Measurements from ENCODE around the gene CYP39A1. TPM values are rescaled to one million over a fixed set of nuclear protein-coding genes. Genes with fewer than 3 reads are reported as not detected.

Gene CYP39A1
- total RNA-seq, 1 experiment from 2014 or later = 0.54 TPM

DNA sequence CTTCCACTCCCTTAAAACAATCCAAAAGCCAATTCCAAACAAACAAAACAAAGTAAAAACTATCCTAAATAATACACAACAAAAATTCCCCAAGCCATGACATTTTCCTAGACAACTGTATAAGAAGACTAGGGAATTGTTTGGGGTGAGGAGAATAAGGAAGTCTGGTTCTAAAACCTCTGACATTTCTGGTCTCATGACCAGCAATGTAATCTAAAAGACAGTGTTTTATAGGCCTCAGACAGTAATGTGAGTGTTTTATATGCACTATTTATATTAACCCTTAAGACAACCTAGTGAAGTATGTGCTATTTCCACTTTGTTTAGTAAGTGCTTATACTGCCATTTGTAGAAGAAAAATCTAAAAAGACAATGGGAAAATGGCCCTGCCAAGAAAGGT lies 148.4 kb downstream of the CYP39A1 start:
- Histone ChIP-seq H3K4me3 (replicated peaks in 1 of 2; ENCODE audit: low read depth in 1 of 2, low read length in 2 of 2) (no peak overlapping the region), H3K79me2 (ENCODE audit: insufficient read depth, low read length) (no peaks in the 10 kb centered on the region), H3K9ac (ENCODE audit: low read length) (no peak overlapping the region), H3K27me3 (ENCODE audit: insufficient read depth, low read length) (no peaks in the 10 kb centered on the region), H4K20me1 (ENCODE audit: insufficient read depth) (no peaks in the 10 kb centered on the region), H3K9me3 (ENCODE audit: control insufficient read depth in 1 of 2, insufficient read depth in 1 of 2, low read depth in 1 of 2, low read length in 2 of 2) (no peaks in the 10 kb centered on the region), H3K9me2 (ENCODE audit: insufficient read depth) (no peaks in the 10 kb centered on the region), H3K27ac (ENCODE audit: low read depth, low read length) (no peak overlapping the region), H2AFZ (ENCODE audit: low read depth, low read length, poor library complexity, severe bottlenecking) (no peak overlapping the region), H3K36me3 (ENCODE audit: control insufficient read depth in 1 of 2, insufficient read depth in 2 of 2, low read length in 2 of 2) (no peaks in the 10 kb centered on the region), H3K4me2 (ENCODE audit: low read length) (no peak overlapping the region), H3K4me1 (ENCODE audit: control insufficient read depth in 1 of 2, insufficient read depth in 2 of 2, low read length in 2 of 2) (no peaks in the 10 kb centered on the region)
- no peak for TF ChIP-seq TCF7L2 (IDR thresholded peaks at IDR 0.05; ENCODE audit: borderline replicate concordance, extremely low read depth, insufficient read depth, insufficient read length)
- TF ChIP-seq POLR2A (IDR thresholded peaks at IDR 0.05; ENCODE audit: borderline replicate concordance, extremely low read depth, insufficient read depth, insufficient read length) = no peak
- TF ChIP-seq RAD21 (IDR thresholded peaks at IDR 0.05; ENCODE audit: low read depth) = no peak
- no peak for TF ChIP-seq SIN3A (IDR thresholded peaks at IDR 0.05; ENCODE audit: low read depth)
- TF ChIP-seq CBX3 (IDR thresholded peaks at IDR 0.05; ENCODE audit: low read depth) = no peak
- no peak for TF ChIP-seq JUND (IDR thresholded peaks at IDR 0.05)
- no peak for TF ChIP-seq YY1 (IDR thresholded peaks at IDR 0.05; ENCODE audit: extremely low read depth, insufficient replicate concordance, low read depth, low read length)
- TF ChIP-seq, protein P1, sequence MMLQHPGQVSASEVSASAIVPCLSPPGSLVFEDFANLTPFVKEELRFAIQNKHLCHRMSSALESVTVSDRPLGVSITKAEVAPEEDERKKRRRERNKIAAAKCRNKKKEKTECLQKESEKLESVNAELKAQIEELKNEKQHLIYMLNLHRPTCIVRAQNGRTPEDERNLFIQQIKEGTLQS (IDR thresholded peaks at IDR 0.05) = no peak
- TF ChIP-seq SP1 (IDR thresholded peaks at IDR 0.05; ENCODE audit: low read depth) = no peak
- TF ChIP-seq SRF (IDR thresholded peaks at IDR 0.05; ENCODE audit: low read depth) = no peak
- no peak for TF ChIP-seq POLR2AphosphoS5 (IDR thresholded peaks at IDR 0.05; ENCODE audit: low read depth, low read length)
- no peak for TF ChIP-seq CEBPB (IDR thresholded peaks at IDR 0.05; ENCODE audit: low read depth)
- TF ChIP-seq, protein P2, sequence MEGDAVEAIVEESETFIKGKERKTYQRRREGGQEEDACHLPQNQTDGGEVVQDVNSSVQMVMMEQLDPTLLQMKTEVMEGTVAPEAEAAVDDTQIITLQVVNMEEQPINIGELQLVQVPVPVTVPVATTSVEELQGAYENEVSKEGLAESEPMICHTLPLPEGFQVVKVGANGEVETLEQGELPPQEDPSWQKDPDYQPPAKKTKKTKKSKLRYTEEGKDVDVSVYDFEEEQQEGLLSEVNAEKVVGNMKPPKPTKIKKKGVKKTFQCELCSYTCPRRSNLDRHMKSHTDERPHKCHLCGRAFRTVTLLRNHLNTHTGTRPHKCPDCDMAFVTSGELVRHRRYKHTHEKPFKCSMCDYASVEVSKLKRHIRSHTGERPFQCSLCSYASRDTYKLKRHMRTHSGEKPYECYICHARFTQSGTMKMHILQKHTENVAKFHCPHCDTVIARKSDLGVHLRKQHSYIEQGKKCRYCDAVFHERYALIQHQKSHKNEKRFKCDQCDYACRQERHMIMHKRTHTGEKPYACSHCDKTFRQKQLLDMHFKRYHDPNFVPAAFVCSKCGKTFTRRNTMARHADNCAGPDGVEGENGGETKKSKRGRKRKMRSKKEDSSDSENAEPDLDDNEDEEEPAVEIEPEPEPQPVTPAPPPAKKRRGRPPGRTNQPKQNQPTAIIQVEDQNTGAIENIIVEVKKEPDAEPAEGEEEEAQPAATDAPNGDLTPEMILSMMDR (IDR thresholded peaks at IDR 0.05 in 2 of 3, conservative IDR thresholded peaks at IDR 0.05 in 1 of 3; ENCODE audit: borderline replicate concordance in 1 of 3, insufficient read depth in 1 of 3, low read depth in 2 of 3, low read length in 2 of 3) = no peak
- TF ChIP-seq, protein P3, sequence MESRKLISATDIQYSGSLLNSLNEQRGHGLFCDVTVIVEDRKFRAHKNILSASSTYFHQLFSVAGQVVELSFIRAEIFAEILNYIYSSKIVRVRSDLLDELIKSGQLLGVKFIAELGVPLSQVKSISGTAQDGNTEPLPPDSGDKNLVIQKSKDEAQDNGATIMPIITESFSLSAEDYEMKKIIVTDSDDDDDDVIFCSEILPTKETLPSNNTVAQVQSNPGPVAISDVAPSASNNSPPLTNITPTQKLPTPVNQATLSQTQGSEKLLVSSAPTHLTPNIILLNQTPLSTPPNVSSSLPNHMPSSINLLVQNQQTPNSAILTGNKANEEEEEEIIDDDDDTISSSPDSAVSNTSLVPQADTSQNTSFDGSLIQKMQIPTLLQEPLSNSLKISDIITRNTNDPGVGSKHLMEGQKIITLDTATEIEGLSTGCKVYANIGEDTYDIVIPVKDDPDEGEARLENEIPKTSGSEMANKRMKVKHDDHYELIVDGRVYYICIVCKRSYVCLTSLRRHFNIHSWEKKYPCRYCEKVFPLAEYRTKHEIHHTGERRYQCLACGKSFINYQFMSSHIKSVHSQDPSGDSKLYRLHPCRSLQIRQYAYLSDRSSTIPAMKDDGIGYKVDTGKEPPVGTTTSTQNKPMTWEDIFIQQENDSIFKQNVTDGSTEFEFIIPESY (IDR thresholded peaks at IDR 0.05; ENCODE audit: extremely low read depth, insufficient replicate concordance, low read length) = no peak
- TF ChIP-seq EZH2phosphoT487 (IDR thresholded peaks at IDR 0.05; ENCODE audit: borderline replicate concordance) = no peak
- BruUV-seq (replicated peaks) = no TSS peak
- RAD21 ChIA-PET (ENCODE audit: low non-redundant PET in 1 of 2, low total read pairs in 2 of 2, uncharacterized antibody in 2 of 2, unreplicated experiment in 2 of 2) = no interaction called here
- POLR2A ChIA-PET = no interaction called here
- CTCF ChIA-PET = no interaction called here
- intact Hi-C loops (cut with micrococcal nuclease) = no loop called here
- DNase-seq (ENCODE audit: low read depth, low spot score) = no peak
- no peak for ATAC-seq
